GM18511 (cell line): ENCODE measurements around the gene RAD23A.
"Not testable (repeated sequence)": the region's sequence is repeated elsewhere in the genome, so short reads cannot be mapped to it uniquely, and the experiment has no call there.

ENCODE experiments used
- ATAC-seq: cut with Tn5 transposase; IDR thresholded peaks from one replicate; pipeline ENCODE4 v1.9.1; 2021; ENCODE audit warnings: mild to moderate bottlenecking, moderate library complexity; ENCODE audit not compliant: unreplicated experiment

Gene RAD23A

GRCh38 chr19:12945479-12946091 is at the start of gene RAD23A:
RAD23A (plus strand) TSS chr19:12945862; CDS start chr19:12945949, 87 bp downstream.
- ATAC-seq, result peak; percentile 86

GRCh38 chr19:12896460-12896859 is 49.2 kb upstream of the RAD23A start:
- ATAC-seq, result no peak

GRCh38 chr19:12899891-12900518 is 45.7 kb upstream of the RAD23A start:
- peak; percentile 90 for ATAC-seq

GRCh38 chr19:12907166-12907565 is 38.5 kb upstream of the RAD23A start:
- no peak for ATAC-seq

GRCh38 chr19:12912571-12912970 is 33.1 kb upstream of the RAD23A start:
- ATAC-seq, result no peak

GRCh38 chr19:12913011-12913561 is 32.6 kb upstream of the RAD23A start:
- ATAC-seq, result no peak

- ATAC-seq, result no peak
Measured at GRCh38 chr19:12913851-12914690, 31.6 kb upstream of the RAD23A start.

- not testable (repeated sequence) for ATAC-seq
Measured at GRCh38 chr19:12915860-12916259, 29.8 kb upstream of the RAD23A start.

- no peak for ATAC-seq
Measured at GRCh38 chr19:12918253-12918652, 27.4 kb upstream of the RAD23A start.

DNA sequence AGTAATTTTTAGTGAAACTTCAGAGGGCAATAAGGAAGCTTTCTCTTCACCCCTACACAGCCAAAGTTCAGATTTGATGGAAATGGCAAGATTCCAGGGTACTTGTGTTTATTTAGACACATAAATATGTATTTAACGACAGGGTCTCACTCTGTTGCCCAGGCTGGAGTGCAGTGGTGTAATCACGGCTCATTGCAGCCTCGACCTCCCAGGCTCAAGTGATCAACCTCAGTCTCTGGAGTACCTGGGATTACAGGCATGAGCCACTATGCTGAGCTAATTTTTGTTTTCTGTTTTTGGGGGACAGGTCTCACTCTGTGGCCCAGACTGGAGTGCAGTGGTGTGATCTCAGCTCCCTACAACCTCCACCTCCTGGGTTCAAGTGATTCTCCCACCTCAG is 24.6 kb upstream of the RAD23A start:
- no peak for ATAC-seq

DNA sequence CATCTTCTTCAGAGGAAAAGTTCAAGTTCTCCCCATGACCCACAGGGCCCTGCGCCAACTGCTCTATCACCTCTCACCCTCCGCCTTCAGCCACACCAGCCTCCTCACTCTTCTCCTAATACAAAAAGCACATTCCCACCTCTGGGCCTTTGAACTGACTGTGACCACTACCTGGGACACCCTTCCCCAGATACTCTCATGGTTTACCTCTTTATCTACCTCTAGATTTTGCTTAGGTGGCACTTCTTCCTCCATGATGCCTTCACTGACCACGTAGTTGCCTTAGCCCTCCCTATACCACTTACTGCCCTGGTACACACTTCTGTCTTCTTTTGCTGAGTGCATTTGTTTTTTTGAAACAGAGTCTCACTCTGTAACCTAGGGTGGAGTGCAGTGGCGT is 22.7 kb upstream of the RAD23A start:
- ATAC-seq, result no peak

DNA sequence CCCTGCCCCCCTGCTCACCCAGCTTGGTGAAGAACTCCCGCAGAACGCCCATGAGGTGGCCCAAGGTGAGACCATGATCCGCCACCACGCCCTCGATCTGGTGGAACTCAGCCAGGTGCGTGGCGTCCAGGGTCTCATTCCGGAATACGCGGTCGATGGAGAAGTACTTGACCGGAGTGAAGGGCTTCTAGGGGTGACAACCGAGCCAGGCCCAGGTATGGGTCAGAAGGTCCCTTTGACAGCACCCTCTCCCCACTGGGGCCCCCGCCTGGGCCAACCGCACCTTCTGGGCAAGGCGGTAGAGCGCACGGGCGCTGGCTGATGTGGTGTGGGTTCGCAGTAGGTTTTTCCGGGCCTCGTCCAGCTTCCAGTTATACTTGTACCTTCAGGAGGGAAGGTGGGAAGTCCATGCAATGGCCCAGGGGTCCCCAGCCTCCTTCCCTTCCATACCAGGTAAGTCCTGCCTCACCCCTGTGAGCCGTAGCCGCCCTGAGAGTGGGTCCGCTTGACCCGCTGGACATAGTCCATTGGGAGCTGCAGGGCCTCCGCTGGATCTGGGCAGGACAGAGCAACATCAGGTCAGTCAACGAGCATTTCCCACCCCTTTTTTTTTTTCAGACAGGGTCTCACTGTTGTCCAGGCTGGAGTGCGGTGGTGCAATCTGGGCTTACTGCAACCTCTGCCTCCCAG is 20.9 kb upstream of the RAD23A start:
- ATAC-seq, result no peak

DNA sequence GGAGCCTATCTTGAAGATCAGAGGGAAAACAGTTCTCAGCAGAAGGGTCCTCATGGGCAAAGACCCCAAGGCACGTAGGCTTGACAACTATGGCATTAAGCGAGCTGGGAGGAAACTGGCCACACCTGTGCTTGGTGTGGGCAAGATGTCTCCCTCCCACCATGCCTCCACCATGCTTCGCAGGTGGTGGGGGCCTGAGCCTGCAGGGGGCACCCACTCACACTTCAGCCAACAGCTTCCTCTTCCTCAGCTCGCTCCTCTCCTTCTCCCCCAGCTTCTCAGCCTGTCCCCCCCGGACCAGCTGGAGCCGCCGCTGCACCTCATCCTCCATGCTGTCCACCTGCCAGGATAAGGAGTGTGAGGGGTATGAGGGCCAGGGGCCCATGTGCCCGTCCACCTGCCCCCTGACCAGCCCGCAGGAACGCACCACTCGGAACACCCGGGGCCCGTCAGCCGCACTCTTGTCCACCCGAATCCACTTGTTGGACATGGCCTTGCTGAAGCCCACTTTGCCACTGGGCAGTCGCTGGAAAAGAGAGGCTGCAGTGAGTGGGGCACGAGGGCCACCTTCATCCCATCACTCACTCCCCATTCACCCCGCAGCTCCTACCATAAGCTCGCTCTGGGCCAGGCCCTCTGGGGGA is 15.5 kb upstream of the RAD23A start:
- ATAC-seq, result no peak

DNA sequence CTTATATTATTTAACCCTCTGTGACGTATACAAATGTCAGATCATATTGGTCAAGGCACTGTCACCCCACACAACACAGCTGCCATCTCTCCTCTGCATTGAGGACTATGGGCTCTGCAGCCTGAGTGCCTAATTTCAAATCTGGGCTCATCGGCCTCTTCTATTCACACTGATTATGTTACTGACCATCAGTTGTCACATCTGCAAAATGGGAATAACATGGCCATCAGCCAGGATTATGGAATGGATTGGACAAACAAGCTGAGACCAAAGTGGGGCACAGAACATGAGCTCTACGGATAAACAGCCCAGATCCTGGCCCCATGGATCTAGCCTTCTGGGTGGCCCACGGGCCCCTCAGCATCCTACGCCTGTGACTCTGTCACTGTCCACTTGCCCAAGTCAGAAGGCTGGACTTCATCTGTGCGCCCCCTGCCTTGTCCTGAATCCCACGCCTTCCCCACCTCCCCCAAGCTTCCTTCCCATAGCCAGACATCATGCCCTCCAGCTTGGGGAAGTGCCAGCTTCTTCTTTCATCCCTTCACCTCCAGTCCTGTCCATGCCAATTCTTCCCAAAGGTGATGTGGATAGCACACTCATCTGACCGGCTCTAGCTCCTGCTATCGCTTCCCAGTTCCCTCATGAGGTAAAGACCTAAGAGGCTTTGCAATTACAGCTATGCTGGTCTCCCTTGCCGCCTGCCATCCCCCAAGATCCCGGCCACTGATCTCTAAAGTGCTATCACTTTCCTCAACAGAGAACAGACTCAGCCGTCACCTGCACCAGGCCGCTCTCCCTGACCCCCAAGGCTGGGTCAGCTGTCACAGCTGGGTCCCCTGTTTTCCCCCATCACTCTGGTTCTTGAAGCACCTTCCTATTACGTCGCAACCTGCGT is 13.0 kb upstream of the RAD23A start:
- no peak for ATAC-seq

- ATAC-seq, result peak; percentile 60
Measured at GRCh38 chr19:12933287-12934072, 12.2 kb upstream of the RAD23A start, which contains the start of gene FARSA. FARSA (minus strand) TSS chr19:12933711; CDS start chr19:12933696, 15 bp downstream.

DNA sequence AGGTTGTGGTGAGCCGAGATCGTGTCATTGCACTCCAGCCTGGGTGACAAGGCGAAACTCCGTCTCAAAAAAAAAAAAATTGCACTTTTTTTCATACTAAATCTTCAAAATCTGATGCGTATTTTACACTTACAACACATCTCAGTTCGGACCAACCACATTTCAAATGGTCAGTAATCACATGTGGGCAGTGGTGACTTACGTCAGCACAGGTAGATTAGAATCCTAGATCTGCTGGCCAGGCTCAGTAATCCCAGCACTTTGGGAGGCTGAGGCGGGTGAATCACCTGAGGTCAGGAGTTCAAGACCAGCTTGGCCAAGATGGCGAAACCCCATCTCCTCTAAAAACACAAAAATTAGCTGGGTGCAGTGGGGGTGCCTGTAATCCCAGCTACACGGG is 10.6 kb upstream of the RAD23A start:
- no peak for ATAC-seq

GRCh38 chr19:12936582-12936981 is 9.1 kb upstream of the RAD23A start:
- ATAC-seq, result no peak

DNA sequence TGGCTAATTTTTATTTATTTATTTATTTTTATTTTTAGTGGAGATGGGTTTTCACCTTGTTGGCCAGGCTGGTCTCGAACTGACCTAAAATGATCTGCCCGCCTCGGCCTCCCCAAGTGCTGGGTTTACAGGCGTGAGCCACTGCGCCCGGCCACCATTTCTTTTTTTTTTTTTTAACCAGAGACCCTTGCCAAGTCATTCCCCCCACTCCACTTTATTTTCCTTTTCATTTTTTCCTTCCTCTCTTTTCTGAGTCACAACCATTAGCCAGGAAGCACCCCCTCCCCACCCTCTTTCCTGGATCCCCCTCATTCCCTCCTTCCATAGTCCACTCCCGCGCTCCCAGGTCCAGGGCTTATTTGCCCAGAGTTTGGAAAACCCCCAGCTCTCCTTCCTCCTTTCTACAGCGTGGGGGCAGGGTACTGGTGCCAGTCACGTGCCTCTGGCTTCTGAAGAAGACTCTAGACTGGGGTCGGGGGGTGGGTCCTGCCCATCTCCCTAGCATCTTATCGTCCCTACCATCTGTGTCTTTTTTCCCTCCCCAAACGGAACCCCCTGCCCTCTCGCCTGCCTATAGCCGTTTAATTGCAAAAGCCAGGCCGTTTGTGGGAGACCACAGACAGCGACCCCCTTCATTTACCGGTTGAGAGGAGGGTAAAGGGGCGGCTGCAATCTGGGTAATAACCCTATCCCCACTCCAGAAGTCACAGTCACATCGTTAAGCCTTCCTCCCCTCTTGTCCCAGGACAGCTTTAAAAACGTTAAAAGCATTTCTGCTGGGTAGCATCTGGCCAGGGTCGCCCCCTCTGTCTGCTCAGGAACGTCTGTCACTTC is 8.4 kb upstream of the RAD23A start:
- ATAC-seq, result no peak
